GM12878 (cell line): ENCODE measurements around the gene UBAP1L. TPM values are rescaled to one million over a fixed set of nuclear protein-coding genes. Genes with fewer than 3 reads are reported as not detected.

Source experiments
- ATAC-seq: fragments of 200-7000 bp; cut with Tn5 transposase; 3 replicates; pipeline ENCODE4 v1.9.1; 2020; ENCODE audit warnings: mild to moderate bottlenecking, moderate library complexity
- BruUV-seq: library from RNA; stranded (reverse); fragments of 400-500 nt; replicated peaks from 2 replicates; lab custom pipeline; 2021; lab: Mats Ljungman, UMichigan
- CTCF ChIA-PET: fragments of 300-600 bp; sonication (Branson Sonifier 250); formaldehyde crosslinking; extraction: SDS; loops from one replicate; lab custom pipeline; 2021; ENCODE audit warnings: inconsistent platforms; lab: Yijun Ruan, JAX
- POLR2A ChIA-PET: fragments of 350-600 bp; formaldehyde crosslinking; extraction: SDS; loops from one replicate; lab custom pipeline; 2021; ENCODE audit warnings: inconsistent platforms; lab: Charles Lee
- RAD21 ChIA-PET: fragments of 300-600 bp; sonication (Branson Sonifier 250); formaldehyde crosslinking; loops from one replicate; lab custom pipeline; 2023; ENCODE audit warnings: antibody characterized with exemption; ENCODE audit not compliant: unreplicated experiment; lab: Charles Lee
- SMC1A ChIA-PET: fragments of 300-600 bp; sonication (Branson Sonifier 250); formaldehyde crosslinking; loops from one replicate; lab custom pipeline; 2023; ENCODE audit not compliant: unreplicated experiment, uncharacterized antibody; lab: Charles Lee
- DNase-seq: peaks from one replicate; pipeline ENCODE4 v3.0.0-alpha.2; 2011; ENCODE audit warnings: low read depth, low spot score
- FAIRE-seq: peaks from 3 replicates; lab custom pipeline; 2011; peaks lifted over from hg19 to GRCh38; lab: Jason Lieb, UNC
- H2AFZ ChIP-seq: 2 replicates; pipeline ENCODE4 v1.6.0; 2011; ENCODE audit warnings: low read depth, low read length, control low read depth; ENCODE audit not compliant: control insufficient read depth
- H3K27ac ChIP-seq: 2 replicates; pipeline ENCODE4 v1.5.1; 2011; ENCODE audit warnings: control low read depth; ENCODE audit not compliant: control insufficient read depth, insufficient read depth
- H3K27me3 ChIP-seq, 2 experiments: replicated peaks in 1 of 2; 2 replicates each; pipeline versions ENCODE4 v1.6.0 to v1.6.1; 2011; ENCODE audit warnings: low read length in 1 of 2; ENCODE audit not compliant: control insufficient read depth in 2 of 2, insufficient read depth in 2 of 2
- H3K36me3 ChIP-seq, 2 experiments: 2 replicates each; pipeline ENCODE4 v1.5.1; 2011; ENCODE audit warnings: low read length in 1 of 2; ENCODE audit not compliant: control insufficient read depth in 2 of 2, insufficient read depth in 2 of 2
- H3K4me1 ChIP-seq: 2 replicates; pipeline ENCODE4 v1.6.1; 2011; ENCODE audit warnings: mild to moderate bottlenecking, low read length, moderate library complexity, mixed read lengths; ENCODE audit not compliant: control insufficient read depth, insufficient read depth
- H3K4me2 ChIP-seq: 2 replicates; pipeline ENCODE4 v1.6.0; 2011; ENCODE audit warnings: control low read depth; ENCODE audit not compliant: control insufficient read depth, insufficient read depth
- H3K4me3 ChIP-seq: fragments of 200-600 bp; sonication (generic); 2 replicates; pipeline ENCODE4 v1.5.1; 2016
- H3K79me2 ChIP-seq: 2 replicates; pipeline ENCODE4 v1.6.0; 2011; ENCODE audit warnings: low read length; ENCODE audit not compliant: control insufficient read depth, insufficient read depth
- H3K9ac ChIP-seq: 2 replicates; pipeline ENCODE4 v1.8.0; 2011; ENCODE audit warnings: low read length, control low read depth, mixed read lengths; ENCODE audit not compliant: control insufficient read depth, insufficient read depth
- H3K9me3 ChIP-seq: replicated peaks from 3 replicates; pipeline ENCODE4 v1.5.1; 2011; ENCODE audit warnings: mild to moderate bottlenecking, low read length; ENCODE audit not compliant: control insufficient read depth, insufficient read depth
- H4K20me1 ChIP-seq: 2 replicates; pipeline ENCODE4 v1.6.0; 2011; ENCODE audit not compliant: control insufficient read depth, insufficient read depth
- ATF3 ChIP-seq: IDR thresholded peaks from 2 replicates; pipeline ENCODE4 v1.6.1; 2011; ENCODE audit warnings: low read depth, mild to moderate bottlenecking, low read length, moderate library complexity, borderline replicate concordance; ENCODE audit errors: extremely low read depth
- CBX5 ChIP-seq: sonication (generic); IDR thresholded peaks from 2 replicates; pipeline ENCODE4 v1.6.1; 2016; ENCODE audit warnings: low read depth, moderate library complexity, mild to moderate bottlenecking, inconsistent platforms
- EGR1 ChIP-seq, 2 experiments: IDR thresholded peaks; 1 replicate in 1 of 2; 2 replicates in 1 of 2; pipeline ENCODE4 v1.6.1; 2011 to 2012; ENCODE audit warnings: low read depth in 2 of 2, low read length in 2 of 2, borderline replicate concordance in 1 of 2, mild to moderate bottlenecking in 1 of 2, moderate library complexity in 1 of 2
- EP300 ChIP-seq, 2 experiments: fragments of 150-350 bp in 1 of 2; IDR thresholded peaks; 2 replicates each; pipeline ENCODE4 v1.6.1; 2011 to 2012; ENCODE audit warnings: low read depth in 2 of 2, low read length in 2 of 2, borderline replicate concordance in 1 of 2, improper control_type of control experiment in 1 of 2, inconsistent platforms in 1 of 2; ENCODE audit not compliant: control insufficient read depth in 1 of 2
- FOXK2 ChIP-seq: fragments of 450-650 bp; IDR thresholded peaks from 2 replicates; pipeline ENCODE4 v1.6.1; 2017; ENCODE audit warnings: mild to moderate bottlenecking, moderate library complexity
- FOXM1 ChIP-seq: IDR thresholded peaks from 2 replicates; pipeline ENCODE4 v1.6.1; 2012; ENCODE audit warnings: low read depth, mild to moderate bottlenecking, inconsistent platforms, low read length, moderate library complexity
- KDM1A ChIP-seq: fragments of 200-600 bp; sonication (generic); IDR thresholded peaks from 2 replicates; pipeline ENCODE4 v1.6.1; 2016; ENCODE audit warnings: borderline replicate concordance
- MEF2A ChIP-seq: IDR thresholded peaks from 2 replicates; pipeline ENCODE4 v1.6.1; 2011; ENCODE audit warnings: low read depth, mild to moderate bottlenecking, low read length, moderate library complexity; ENCODE audit not compliant: insufficient read depth
- PAX8 ChIP-seq: fragments of 450-650 bp; IDR thresholded peaks from 2 replicates; pipeline ENCODE4 v1.6.1; 2017; ENCODE audit warnings: mild to moderate bottlenecking, moderate library complexity
- PKNOX1 ChIP-seq: fragments of 450-650 bp; IDR thresholded peaks from 2 replicates; pipeline ENCODE4 v1.6.1; 2016; ENCODE audit warnings: mild to moderate bottlenecking
- PML ChIP-seq: IDR thresholded peaks from 2 replicates; pipeline ENCODE4 v1.6.1; 2012; ENCODE audit warnings: low read length, inconsistent platforms
- SIN3A ChIP-seq: IDR thresholded peaks from 2 replicates; pipeline ENCODE4 v1.6.1; 2012; ENCODE audit warnings: low read depth, low read length, improper control_type of control experiment
- WGBS: methylation state at CpG from one replicate; pipeline ENCODE4 v1.1.6; 2016; ENCODE audit warnings: low lambda C conversion rate; ENCODE audit not compliant: insufficient replicate concordance, insufficient coverage; ENCODE audit errors: missing lambda C conversion rate; 5-methylcytosine and 5-hydroxymethylcytosine counted together
- in situ Hi-C: fragments of 300-500 bp; cut with MboI; formaldehyde crosslinking; loops from 9 replicates; pipeline ENCODE4 v1.14.3; 2018; ENCODE audit warnings: mixed read lengths
- intact Hi-C: fragments of 100-400 bp; cut with micrococcal nuclease; formaldehyde crosslinking; loops from one replicate; pipeline ENCODE4 v1.14.2; 2022; ENCODE audit not compliant: unreplicated experiment
- polyA plus RNA-seq, 11 experiments: library from polyadenylated mRNA; depleted of rRNA in 4 of 11; unstranded in 6 of 11; stranded (reverse) in 5 of 11; fragments of >200 nt; fragmentation: Nextera tagmentation in 4 of 11; fragmentation: Illumina TruSeq in 1 of 11; extraction: Ambion mirVana in 4 of 11; extraction: Trizol in 1 of 11; gene quantifications; 1 replicate in 1 of 11; 2 replicates in 10 of 11; pipeline versions ENCODE4 v1.2.1 to v1.2.3, GENCODE V29; 2011 to 2016; ENCODE audit warnings: inconsistent platforms in 2 of 11, missing spikeins in 2 of 11, low read depth in 1 of 11
- total RNA-seq, 4 experiments: library from RNA; depleted of rRNA in 3 of 4; stranded (reverse); fragments of >200 nt in 3 of 4; fragmentation: Illumina TruSeq in 1 of 4; extraction: Trizol in 1 of 4; gene quantifications; 2 replicates each; pipeline versions ENCODE4 v1.2.1 to v1.2.3, GENCODE V29; 2013 to 2021

UBAP1L gene
- total and polyA plus RNA-seq, 10 of the 15 experiments (the other 5 are each of a cell fraction or from before 2014, with no cell fraction given): 0.03 to 2.6 (median 1.0) TPM

GRCh38 chr15:65091946-65092770, 22.8 kb downstream of the UBAP1L start:
- POLR2A ChIA-PET: no interaction called here
- in situ Hi-C loops: no loop called here
- RAD21 ChIA-PET: no interaction called here

More at GRCh38 chr15:65091946-65092770, 22.8 kb downstream of the UBAP1L start:
- ChIA-PET CTCF (interaction anchor here (1.3 kb wide), 1 partner anchor 58 kb away, joined by 3 read pairs; no protein-coding TSS in a partner anchor), SMC1A (no interaction called here)
- no peaks in the 10 kb centered on the region for H3K27me3 ChIP-seq
- no peak overlapping the region for H3K9ac ChIP-seq
- intact Hi-C loops: no loop called here
- no peak overlapping the region for H3K4me3 ChIP-seq
- DNase-seq: no peak
- no peak for TF ChIP-seq SIN3A
- TF ChIP-seq PML: no peak
- TF ChIP-seq MEF2A: no peak
- no peak for TF ChIP-seq ATF3
- no peak for TF ChIP-seq PKNOX1
- TF ChIP-seq EGR1 (IDR thresholded peaks at IDR 0.05; ENCODE audit: borderline replicate concordance in 1 of 2, low read depth in 2 of 2, low read length in 2 of 2): no peak
- TF ChIP-seq FOXK2: no peak
- TF ChIP-seq EP300 (IDR thresholded peaks at IDR 0.05; ENCODE audit: borderline replicate concordance in 1 of 2, control insufficient read depth in 1 of 2, low read depth in 2 of 2, low read length in 2 of 2): no peak
- no peak for TF ChIP-seq PAX8
- no peak for TF ChIP-seq CBX5
- TF ChIP-seq KDM1A: no peak
- no peak for TF ChIP-seq FOXM1
- no peak overlapping the region for H3K27ac ChIP-seq
- no peak for FAIRE-seq
- H3K4me1 ChIP-seq: no peaks in the 10 kb centered on the region
- BruUV-seq: no TSS peak
- H4K20me1 ChIP-seq: no peaks in the 10 kb centered on the region
- H3K79me2 ChIP-seq: no peaks in the 10 kb centered on the region
- no peak overlapping the region for H3K4me2 ChIP-seq
- no peak overlapping the region for H2AFZ ChIP-seq
- H3K9me3 ChIP-seq: no peaks in the 10 kb centered on the region
- WGBS: 80% methylated on average over 12 of the region's 12 CpGs
- no peaks in the 10 kb centered on the region for H3K36me3 ChIP-seq
- no peak for ATAC-seq
